H1 (cell line): Measurements from ENCODE around the gene GDPD3. TPM values are rescaled to one million over a fixed set of nuclear protein-coding genes. Genes with fewer than 3 reads are reported as not detected.

Experiments used
- CTCF ChIA-PET: fragments of 300-600 bp; sonication (Branson Sonifier 250); formaldehyde crosslinking; loops from one replicate; lab custom pipeline; 2021; ENCODE audit not compliant: partially characterized antibody; lab: Charles Lee
- POLR2A ChIA-PET: fragments of 300-600 bp; sonication (Branson Sonifier 250); formaldehyde crosslinking; loops from one replicate; lab custom pipeline; 2021; ENCODE audit warnings: inconsistent platforms; ENCODE audit not compliant: partially characterized antibody; lab: Charles Lee
- DNase-seq, 2 experiments: peaks; one replicate each; pipeline versions ENCODE4 v3.0.0 to v3.0.0-alpha.2; 2010 to 2022; ENCODE audit warnings: low spot score in 2 of 2, low read depth in 1 of 2, mixed read lengths in 1 of 2
- FAIRE-seq: peaks from 2 replicates; lab custom pipeline; 2011; peaks lifted over from hg19 to GRCh38; lab: Jason Lieb, UNC
- H2AFZ ChIP-seq: 2 replicates; pipeline ENCODE4 v1.8.1; 2012; ENCODE audit warnings: low read length, inconsistent platforms
- H2AK5ac ChIP-seq: 2 replicates; pipeline ENCODE4 v1.6.1; 2013; ENCODE audit warnings: low read depth, low read length
- H2BK120ac ChIP-seq: replicated peaks from 2 replicates; pipeline ENCODE3; 2013; ENCODE audit warnings: low read depth, low read length, inconsistent platforms
- H2BK12ac ChIP-seq: 2 replicates; pipeline ENCODE4 v1.6.1; 2013; ENCODE audit warnings: low read depth, low read length
- H2BK15ac ChIP-seq: 2 replicates; pipeline ENCODE4 v1.6.1; 2013; ENCODE audit warnings: low read length
- H2BK20ac ChIP-seq: 2 replicates; pipeline ENCODE4 v1.6.1; 2013; ENCODE audit warnings: low read length
- H2BK5ac ChIP-seq: 2 replicates; pipeline ENCODE4 v1.6.1; 2013; ENCODE audit warnings: low read depth, low read length
- H3K14ac ChIP-seq: 2 replicates; pipeline ENCODE4 v1.6.1; 2013; ENCODE audit warnings: inconsistent platforms; ENCODE audit not compliant: insufficient read length
- H3K18ac ChIP-seq: 2 replicates; pipeline ENCODE4 v1.6.1; 2013; ENCODE audit warnings: low read length; ENCODE audit errors: extremely low read depth
- H3K23ac ChIP-seq: 2 replicates; pipeline ENCODE4 v1.6.1; 2013; ENCODE audit warnings: inconsistent platforms; ENCODE audit not compliant: insufficient read length
- H3K23me2 ChIP-seq: 2 replicates; pipeline ENCODE4 v1.6.1; 2013; ENCODE audit warnings: low read depth, low read length
- H3K27ac ChIP-seq: 2 replicates; pipeline ENCODE4 v1.6.1; 2011; ENCODE audit warnings: low read depth, low read length, inconsistent platforms
- H3K27me3 ChIP-seq, 4 experiments: replicated peaks in 1 of 4; 1 replicate in 1 of 4; 2 replicates in 3 of 4; pipeline versions ENCODE4 v1.6.1 to v1.8.1; 2011 to 2013; ENCODE audit warnings: low read length in 3 of 4, mild to moderate bottlenecking in 3 of 4, inconsistent platforms in 2 of 4, mixed read lengths in 2 of 4, moderate library complexity in 1 of 4; ENCODE audit not compliant: control insufficient read depth in 3 of 4, insufficient read depth in 3 of 4; ENCODE audit errors: extremely low read depth in 1 of 4
- H3K36me3 ChIP-seq, 4 experiments: 2 replicates each; pipeline versions ENCODE4 v1.6.1 to v1.8.1; 2011 to 2013; ENCODE audit warnings: mild to moderate bottlenecking in 4 of 4, low read length in 3 of 4, moderate library complexity in 2 of 4, control low read depth in 1 of 4, inconsistent platforms in 1 of 4; ENCODE audit not compliant: insufficient read depth in 4 of 4, control insufficient read depth in 2 of 4
- H3K4ac ChIP-seq: replicated peaks from 2 replicates; pipeline ENCODE3; 2013; ENCODE audit warnings: low read length, low read depth, mixed read lengths, inconsistent platforms; ENCODE audit not compliant: insufficient read length
- H3K4me1 ChIP-seq, 4 experiments: replicated peaks in 1 of 4; 1 replicate in 1 of 4; 2 replicates in 3 of 4; pipeline versions ENCODE4 v1.6.1 to v1.8.1; 2011 to 2013; ENCODE audit warnings: low read length in 3 of 4, inconsistent platforms in 2 of 4, mixed read lengths in 1 of 4; ENCODE audit not compliant: insufficient read depth in 4 of 4, control insufficient read depth in 3 of 4
- H3K4me2 ChIP-seq, 2 experiments: 2 replicates each; pipeline versions ENCODE4 v1.6.1 to v1.8.1; 2011 to 2013; ENCODE audit warnings: low read depth in 2 of 2, low read length in 2 of 2, control low read depth in 1 of 2, inconsistent platforms in 1 of 2, mild to moderate bottlenecking in 1 of 2; ENCODE audit not compliant: insufficient read depth in 1 of 2
- H3K4me3 ChIP-seq, 4 experiments: fragments of 200-600, 300-600 bp in 1 of 4; sonication (generic), shearing (Covaris generic), sonication (Bioruptor Twin) in 1 of 4; 2 replicates each; pipeline versions ENCODE4 v1.5.1 to v1.8.1; 2011 to 2016; ENCODE audit warnings: low read length in 4 of 4, low read depth in 3 of 4, control low read depth in 2 of 4, inconsistent platforms in 2 of 4, mild to moderate bottlenecking in 2 of 4, mixed read lengths in 1 of 4, moderate library complexity in 1 of 4; ENCODE audit not compliant: insufficient read depth in 2 of 4; ENCODE audit errors: extremely low read depth in 1 of 4
- H3K56ac ChIP-seq: replicated peaks from 2 replicates; pipeline ENCODE3; 2013; ENCODE audit warnings: low read depth, mild to moderate bottlenecking, mixed read lengths, low read length, inconsistent platforms; ENCODE audit not compliant: insufficient read length
- H3K79me1 ChIP-seq: 2 replicates; pipeline ENCODE4 v1.6.1; 2013; ENCODE audit warnings: low read depth, low read length, control low read depth
- H3K79me2 ChIP-seq, 2 experiments: 2 replicates each; pipeline versions ENCODE4 v1.6.1 to v1.8.1; 2012 to 2013; ENCODE audit warnings: low read length in 2 of 2, mild to moderate bottlenecking in 2 of 2, inconsistent platforms in 1 of 2; ENCODE audit not compliant: insufficient read depth in 2 of 2, control insufficient read depth in 1 of 2
- H3K9ac ChIP-seq, 4 experiments: replicated peaks in 1 of 4; 1 replicate in 1 of 4; 2 replicates in 3 of 4; pipeline versions ENCODE4 v1.6.1 to v1.8.1; 2011 to 2013; ENCODE audit warnings: low read depth in 3 of 4, low read length in 3 of 4, control low read depth in 2 of 4, mild to moderate bottlenecking in 2 of 4, moderate library complexity in 2 of 4, inconsistent platforms in 1 of 4; ENCODE audit errors: extremely low read depth in 1 of 4
- H3K9me3 ChIP-seq, 2 experiments: 2 replicates each; pipeline versions ENCODE4 v1.6.1 to v1.8.1; 2012 to 2013; ENCODE audit warnings: mild to moderate bottlenecking in 2 of 2, moderate library complexity in 2 of 2, control low read depth in 1 of 2, inconsistent platforms in 1 of 2, low read depth in 1 of 2, low read length in 1 of 2, mixed read lengths in 1 of 2; ENCODE audit not compliant: insufficient read depth in 2 of 2
- H4K20me1 ChIP-seq, 2 experiments: replicated peaks in 1 of 2; 2 replicates each; pipeline versions ENCODE3 to v1.8.1; 2011 to 2013; ENCODE audit warnings: inconsistent platforms in 2 of 2, low read length in 2 of 2, mild to moderate bottlenecking in 1 of 2; ENCODE audit not compliant: insufficient read depth in 2 of 2, control insufficient read depth in 1 of 2
- H4K5ac ChIP-seq: 2 replicates; pipeline ENCODE4 v1.6.1; 2013; ENCODE audit warnings: low read length, low read depth, mixed read lengths, inconsistent platforms; ENCODE audit not compliant: insufficient read length
- H4K8ac ChIP-seq: 2 replicates; pipeline ENCODE4 v1.8.0; 2013; ENCODE audit warnings: mild to moderate bottlenecking, moderate library complexity, low read length, inconsistent platforms; ENCODE audit not compliant: insufficient read depth; ENCODE audit errors: extremely low read depth
- H4K91ac ChIP-seq: replicated peaks from 2 replicates; pipeline ENCODE3; 2013; ENCODE audit warnings: low read length, mixed read lengths, inconsistent platforms; ENCODE audit not compliant: insufficient read length
- ASH2L ChIP-seq: fragments of 200-600, 300-600 bp; sonication (generic); IDR thresholded peaks from one replicate; pipeline ENCODE4 v1.7.1; 2017; ENCODE audit warnings: low read length
- ATF3 ChIP-seq: IDR thresholded peaks from 2 replicates; pipeline ENCODE4 v1.6.1; 2011; ENCODE audit warnings: low read depth, mild to moderate bottlenecking, low read length; ENCODE audit not compliant: insufficient read depth
- BRCA1 ChIP-seq: IDR thresholded peaks from 2 replicates; pipeline ENCODE4 v1.6.1; 2012; ENCODE audit warnings: low read depth, low read length, improper control_type of control experiment
- CHD1 ChIP-seq: IDR thresholded peaks from 2 replicates; pipeline ENCODE4 v1.6.1; 2012; ENCODE audit warnings: low read depth, low read length, improper control_type of control experiment
- CREB1 ChIP-seq: IDR thresholded peaks from 2 replicates; pipeline ENCODE4 v1.6.1; 2012; ENCODE audit warnings: inconsistent platforms
- CTBP2 ChIP-seq: IDR thresholded peaks from 2 replicates; pipeline ENCODE4 v1.7.0; 2011; ENCODE audit warnings: borderline replicate concordance, mild to moderate bottlenecking, moderate library complexity, mixed read lengths, low read length; ENCODE audit not compliant: insufficient read depth, insufficient read length
- GABPA ChIP-seq: IDR thresholded peaks from 2 replicates; pipeline ENCODE4 v1.6.1; 2011; ENCODE audit warnings: mild to moderate bottlenecking, low read length, moderate library complexity, borderline replicate concordance; ENCODE audit not compliant: insufficient read depth
- MAFK ChIP-seq: IDR thresholded peaks from 2 replicates; pipeline ENCODE4 v1.6.1; 2012; ENCODE audit warnings: low read depth, mild to moderate bottlenecking, improper control_type of control experiment, low read length
- PHF8 ChIP-seq: fragments of 200-600 bp; sonication (generic); conservative IDR thresholded peaks from 2 replicates; pipeline ENCODE4 v1.7.1; 2012; ENCODE audit warnings: low read depth, mild to moderate bottlenecking, inconsistent platforms, low read length, moderate library complexity
- SP4 ChIP-seq: IDR thresholded peaks from 2 replicates; pipeline ENCODE4 v1.6.1; 2012; ENCODE audit warnings: low read length, inconsistent platforms
- TBP ChIP-seq: IDR thresholded peaks from 2 replicates; pipeline ENCODE4 v1.6.1; 2011; ENCODE audit warnings: low read depth, low read length, improper control_type of control experiment
- USF2 ChIP-seq: IDR thresholded peaks from 2 replicates; pipeline ENCODE4 v1.6.1; 2011; ENCODE audit warnings: low read length, improper control_type of control experiment
- WGBS, 2 experiments: shearing (Covaris generic) in 1 of 2; methylation state at CpG; one replicate each; pipeline versions ENCODE4 v1.1.6 to v1.1.7; 2013 to 2015; ENCODE audit warnings: low lambda C conversion rate in 2 of 2, mixed read lengths in 2 of 2, inconsistent platforms in 1 of 2, low coverage in 1 of 2, missing lambda C conversion rate in 1 of 2; ENCODE audit not compliant: insufficient replicate concordance in 2 of 2, insufficient coverage in 1 of 2, insufficient read length in 1 of 2; ENCODE audit errors: extremely low coverage in 1 of 2, missing lambda C conversion rate in 1 of 2; 5-methylcytosine and 5-hydroxymethylcytosine counted together
- polyA plus RNA-seq, 7 experiments: library from polyadenylated mRNA; depleted of rRNA in 3 of 7; stranded (reverse) in 5 of 7; unstranded in 2 of 7; fragments of >200 nt in 5 of 7; fragments of 200-250 nt in 2 of 7; gene quantifications; 1 replicate in 5 of 7; 2 replicates in 1 of 7; 4 replicates in 1 of 7; pipeline versions ENCODE4 v1.2.1 to v1.2.3, GENCODE V29; 2011 to 2013; ENCODE audit warnings: missing spikeins in 2 of 7, mixed read lengths in 2 of 7
- total RNA-seq: library from RNA; stranded (reverse); fragmentation: NEBNext Ultra II Directional; extraction: Animal tissue kit (Norgen Biotek cat#: 25700); gene quantifications from 2 replicates; pipeline ENCODE4 v1.2.1, GENCODE V29; 2021

GDPD3 gene
- total and polyA plus RNA-seq, 2 of the 8 experiments (the other 6 are each of a cell fraction or from before 2014, with no cell fraction given): 0.20 TPM; not detected in 1

- H2AFZ ChIP-seq: no peak overlapping the region
- H3K27ac ChIP-seq: no peak overlapping the region
- H3K9ac ChIP-seq: no peak overlapping the region
- no peak overlapping the region for H4K5ac ChIP-seq
- no peak overlapping the region for H3K4ac ChIP-seq
- FAIRE-seq (no peak), DNase-seq (no peak)
- no peaks in the 10 kb centered on the region for H3K9me3 ChIP-seq
- H4K8ac ChIP-seq: no peak overlapping the region
- no peak overlapping the region for H3K23ac ChIP-seq
- no peak overlapping the region for H2BK5ac ChIP-seq
- H3K79me2 ChIP-seq: peaks cover 15 to 30% of the 10 kb centered on the region in 2 experiments
- WGBS, 2 experiments: 95% methylated on average over 9 of the region's 9 CpGs; no CpG with 5 or more reads in 1 of the 2 experiments
- no peak overlapping the region for H2BK20ac ChIP-seq
- H3K14ac ChIP-seq: no peak overlapping the region
- H2BK120ac ChIP-seq: no peak overlapping the region
- ChIA-PET CTCF (interaction anchor here (0.6 to 7.3 kb wide), 6 partner anchors 9 to 43 kb away, joined by 3 to 51 read pairs (median 6); partner anchors contain the start of gene TBX6), POLR2A (interaction anchor here (3.5 to 21.2 kb wide), 4 partner anchors 10 to 37 kb away, joined by 25 to 353 read pairs (median 120); partner anchors contain the start of genes PPP4C, TBX6, TLCD3B and YPEL3)
- H4K20me1 ChIP-seq: peaks cover 16 to 35% of the 10 kb centered on the region in 2 experiments
- no peak overlapping the region for H3K56ac ChIP-seq
- H3K36me3 ChIP-seq: peaks cover 19 to 54% (median 47%) of the 10 kb centered on the region in 4 experiments
- H3K23me2 ChIP-seq: peaks cover 18% of the 10 kb centered on the region
- H3K27me3 ChIP-seq: no peaks in the 10 kb centered on the region
- H2AK5ac ChIP-seq: no peak overlapping the region
- H2BK15ac ChIP-seq: no peak overlapping the region
- H3K4me3 ChIP-seq: no peak overlapping the region
- TF ChIP-seq ATF3 (no peak), CTBP2 (no peak), CHD1 (no peak), SP4 (no peak), ASH2L (no peak), CREB1 (no peak), GABPA (no peak), TBP (no peak), BRCA1 (no peak), PHF8 (no peak), MAFK (no peak), USF2 (no peak)
- H3K18ac ChIP-seq: no peak overlapping the region
- no peak overlapping the region for H4K91ac ChIP-seq
- H3K79me1 ChIP-seq: peaks cover 9% of the 10 kb centered on the region; the same call in 1 of the 2 replicates
- peaks cover 2 to 21% (median 11%) of the 10 kb centered on the region in 4 experiments for H3K4me1 ChIP-seq
- no peak overlapping the region; a peak in 1 of 4 replicates for H3K4me2 ChIP-seq
- H2BK12ac ChIP-seq: no peak overlapping the region
Measured at GRCh38 chr16:30068333-30068732, 45.0 kb downstream of the GDPD3 start.
